H1 (cell line): ENCODE measurements around the gene FTL. TPM values are rescaled to one million over a fixed set of nuclear protein-coding genes. Genes with fewer than 3 reads are reported as not detected.

Experiments used
- CTCF ChIA-PET: fragments of 300-600 bp; sonication (Branson Sonifier 250); formaldehyde crosslinking; loops from one replicate; lab custom pipeline; 2021; ENCODE audit not compliant: partially characterized antibody; lab: Charles Lee
- POLR2A ChIA-PET: fragments of 300-600 bp; sonication (Branson Sonifier 250); formaldehyde crosslinking; loops from one replicate; lab custom pipeline; 2021; ENCODE audit warnings: inconsistent platforms; ENCODE audit not compliant: partially characterized antibody; lab: Charles Lee
- DNase-seq, 2 experiments: peaks; one replicate each; pipeline versions ENCODE4 v3.0.0 to v3.0.0-alpha.2; 2010 to 2022; ENCODE audit warnings: low spot score in 2 of 2, low read depth in 1 of 2, mixed read lengths in 1 of 2
- FAIRE-seq: peaks from 2 replicates; lab custom pipeline; 2011; peaks lifted over from hg19 to GRCh38; lab: Jason Lieb, UNC
- H2AFZ ChIP-seq: 2 replicates; pipeline ENCODE4 v1.8.1; 2012; ENCODE audit warnings: low read length, inconsistent platforms
- H2AK5ac ChIP-seq: 2 replicates; pipeline ENCODE4 v1.6.1; 2013; ENCODE audit warnings: low read depth, low read length
- H2BK120ac ChIP-seq: replicated peaks from 2 replicates; pipeline ENCODE3; 2013; ENCODE audit warnings: low read depth, low read length, inconsistent platforms
- H2BK12ac ChIP-seq: 2 replicates; pipeline ENCODE4 v1.6.1; 2013; ENCODE audit warnings: low read depth, low read length
- H2BK15ac ChIP-seq: 2 replicates; pipeline ENCODE4 v1.6.1; 2013; ENCODE audit warnings: low read length
- H2BK20ac ChIP-seq: 2 replicates; pipeline ENCODE4 v1.6.1; 2013; ENCODE audit warnings: low read length
- H2BK5ac ChIP-seq: 2 replicates; pipeline ENCODE4 v1.6.1; 2013; ENCODE audit warnings: low read depth, low read length
- H3K14ac ChIP-seq: 2 replicates; pipeline ENCODE4 v1.6.1; 2013; ENCODE audit warnings: inconsistent platforms; ENCODE audit not compliant: insufficient read length
- H3K18ac ChIP-seq: 2 replicates; pipeline ENCODE4 v1.6.1; 2013; ENCODE audit warnings: low read length; ENCODE audit errors: extremely low read depth
- H3K23ac ChIP-seq: 2 replicates; pipeline ENCODE4 v1.6.1; 2013; ENCODE audit warnings: inconsistent platforms; ENCODE audit not compliant: insufficient read length
- H3K23me2 ChIP-seq: 2 replicates; pipeline ENCODE4 v1.6.1; 2013; ENCODE audit warnings: low read depth, low read length
- H3K27ac ChIP-seq: 2 replicates; pipeline ENCODE4 v1.6.1; 2011; ENCODE audit warnings: low read depth, low read length, inconsistent platforms
- H3K27me3 ChIP-seq, 4 experiments: replicated peaks in 1 of 4; 1 replicate in 1 of 4; 2 replicates in 3 of 4; pipeline versions ENCODE4 v1.6.1 to v1.8.1; 2011 to 2013; ENCODE audit warnings: low read length in 3 of 4, mild to moderate bottlenecking in 3 of 4, inconsistent platforms in 2 of 4, mixed read lengths in 2 of 4, moderate library complexity in 1 of 4; ENCODE audit not compliant: control insufficient read depth in 3 of 4, insufficient read depth in 3 of 4; ENCODE audit errors: extremely low read depth in 1 of 4
- H3K36me3 ChIP-seq, 4 experiments: 2 replicates each; pipeline versions ENCODE4 v1.6.1 to v1.8.1; 2011 to 2013; ENCODE audit warnings: mild to moderate bottlenecking in 4 of 4, low read length in 3 of 4, moderate library complexity in 2 of 4, control low read depth in 1 of 4, inconsistent platforms in 1 of 4; ENCODE audit not compliant: insufficient read depth in 4 of 4, control insufficient read depth in 2 of 4
- H3K4ac ChIP-seq: replicated peaks from 2 replicates; pipeline ENCODE3; 2013; ENCODE audit warnings: low read length, low read depth, mixed read lengths, inconsistent platforms; ENCODE audit not compliant: insufficient read length
- H3K4me1 ChIP-seq, 4 experiments: replicated peaks in 1 of 4; 1 replicate in 1 of 4; 2 replicates in 3 of 4; pipeline versions ENCODE4 v1.6.1 to v1.8.1; 2011 to 2013; ENCODE audit warnings: low read length in 3 of 4, inconsistent platforms in 2 of 4, mixed read lengths in 1 of 4; ENCODE audit not compliant: insufficient read depth in 4 of 4, control insufficient read depth in 3 of 4
- H3K4me2 ChIP-seq, 2 experiments: 2 replicates each; pipeline versions ENCODE4 v1.6.1 to v1.8.1; 2011 to 2013; ENCODE audit warnings: low read depth in 2 of 2, low read length in 2 of 2, control low read depth in 1 of 2, inconsistent platforms in 1 of 2, mild to moderate bottlenecking in 1 of 2; ENCODE audit not compliant: insufficient read depth in 1 of 2
- H3K4me3 ChIP-seq, 4 experiments: fragments of 200-600, 300-600 bp in 1 of 4; sonication (generic), shearing (Covaris generic), sonication (Bioruptor Twin) in 1 of 4; 2 replicates each; pipeline versions ENCODE4 v1.5.1 to v1.8.1; 2011 to 2016; ENCODE audit warnings: low read length in 4 of 4, low read depth in 3 of 4, control low read depth in 2 of 4, inconsistent platforms in 2 of 4, mild to moderate bottlenecking in 2 of 4, mixed read lengths in 1 of 4, moderate library complexity in 1 of 4; ENCODE audit not compliant: insufficient read depth in 2 of 4; ENCODE audit errors: extremely low read depth in 1 of 4
- H3K56ac ChIP-seq: replicated peaks from 2 replicates; pipeline ENCODE3; 2013; ENCODE audit warnings: low read depth, mild to moderate bottlenecking, mixed read lengths, low read length, inconsistent platforms; ENCODE audit not compliant: insufficient read length
- H3K79me1 ChIP-seq: 2 replicates; pipeline ENCODE4 v1.6.1; 2013; ENCODE audit warnings: low read depth, low read length, control low read depth
- H3K79me2 ChIP-seq, 2 experiments: 2 replicates each; pipeline versions ENCODE4 v1.6.1 to v1.8.1; 2012 to 2013; ENCODE audit warnings: low read length in 2 of 2, mild to moderate bottlenecking in 2 of 2, inconsistent platforms in 1 of 2; ENCODE audit not compliant: insufficient read depth in 2 of 2, control insufficient read depth in 1 of 2
- H3K9ac ChIP-seq, 4 experiments: replicated peaks in 1 of 4; 1 replicate in 1 of 4; 2 replicates in 3 of 4; pipeline versions ENCODE4 v1.6.1 to v1.8.1; 2011 to 2013; ENCODE audit warnings: low read depth in 3 of 4, low read length in 3 of 4, control low read depth in 2 of 4, mild to moderate bottlenecking in 2 of 4, moderate library complexity in 2 of 4, inconsistent platforms in 1 of 4; ENCODE audit errors: extremely low read depth in 1 of 4
- H3K9me3 ChIP-seq, 2 experiments: 2 replicates each; pipeline versions ENCODE4 v1.6.1 to v1.8.1; 2012 to 2013; ENCODE audit warnings: mild to moderate bottlenecking in 2 of 2, moderate library complexity in 2 of 2, control low read depth in 1 of 2, inconsistent platforms in 1 of 2, low read depth in 1 of 2, low read length in 1 of 2, mixed read lengths in 1 of 2; ENCODE audit not compliant: insufficient read depth in 2 of 2
- H4K20me1 ChIP-seq, 2 experiments: replicated peaks in 1 of 2; 2 replicates each; pipeline versions ENCODE3 to v1.8.1; 2011 to 2013; ENCODE audit warnings: inconsistent platforms in 2 of 2, low read length in 2 of 2, mild to moderate bottlenecking in 1 of 2; ENCODE audit not compliant: insufficient read depth in 2 of 2, control insufficient read depth in 1 of 2
- H4K5ac ChIP-seq: 2 replicates; pipeline ENCODE4 v1.6.1; 2013; ENCODE audit warnings: low read length, low read depth, mixed read lengths, inconsistent platforms; ENCODE audit not compliant: insufficient read length
- H4K8ac ChIP-seq: 2 replicates; pipeline ENCODE4 v1.8.0; 2013; ENCODE audit warnings: mild to moderate bottlenecking, moderate library complexity, low read length, inconsistent platforms; ENCODE audit not compliant: insufficient read depth; ENCODE audit errors: extremely low read depth
- H4K91ac ChIP-seq: replicated peaks from 2 replicates; pipeline ENCODE3; 2013; ENCODE audit warnings: low read length, mixed read lengths, inconsistent platforms; ENCODE audit not compliant: insufficient read length
- ATF3 ChIP-seq: IDR thresholded peaks from 2 replicates; pipeline ENCODE4 v1.6.1; 2011; ENCODE audit warnings: low read depth, mild to moderate bottlenecking, low read length; ENCODE audit not compliant: insufficient read depth
- CREB1 ChIP-seq: IDR thresholded peaks from 2 replicates; pipeline ENCODE4 v1.6.1; 2012; ENCODE audit warnings: inconsistent platforms
- SIX5 ChIP-seq: IDR thresholded peaks from 2 replicates; pipeline ENCODE4 v1.6.1; 2011; ENCODE audit warnings: mild to moderate bottlenecking, low read depth, low read length
- SP2 ChIP-seq: IDR thresholded peaks from 2 replicates; pipeline ENCODE4 v1.6.1; 2012; ENCODE audit warnings: mild to moderate bottlenecking, low read length, inconsistent platforms
- SP4 ChIP-seq: IDR thresholded peaks from 2 replicates; pipeline ENCODE4 v1.6.1; 2012; ENCODE audit warnings: low read length, inconsistent platforms
- WGBS, 2 experiments: shearing (Covaris generic) in 1 of 2; methylation state at CpG; one replicate each; pipeline versions ENCODE4 v1.1.6 to v1.1.7; 2013 to 2015; ENCODE audit warnings: low lambda C conversion rate in 2 of 2, mixed read lengths in 2 of 2, inconsistent platforms in 1 of 2, low coverage in 1 of 2, missing lambda C conversion rate in 1 of 2; ENCODE audit not compliant: insufficient replicate concordance in 2 of 2, insufficient coverage in 1 of 2, insufficient read length in 1 of 2; ENCODE audit errors: extremely low coverage in 1 of 2, missing lambda C conversion rate in 1 of 2; 5-methylcytosine and 5-hydroxymethylcytosine counted together
- polyA plus RNA-seq, 7 experiments: library from polyadenylated mRNA; depleted of rRNA in 3 of 7; stranded (reverse) in 5 of 7; unstranded in 2 of 7; fragments of >200 nt in 5 of 7; fragments of 200-250 nt in 2 of 7; gene quantifications; 1 replicate in 5 of 7; 2 replicates in 1 of 7; 4 replicates in 1 of 7; pipeline versions ENCODE4 v1.2.1 to v1.2.3, GENCODE V29; 2011 to 2013; ENCODE audit warnings: missing spikeins in 2 of 7, mixed read lengths in 2 of 7
- total RNA-seq: library from RNA; stranded (reverse); fragmentation: NEBNext Ultra II Directional; extraction: Animal tissue kit (Norgen Biotek cat#: 25700); gene quantifications from 2 replicates; pipeline ENCODE4 v1.2.1, GENCODE V29; 2021

The FTL gene
- total and polyA plus RNA-seq, 2 of the 8 experiments (the other 6 are each of a cell fraction or from before 2014, with no cell fraction given) = 1,751 to 2,427 TPM

- H3K79me1 ChIP-seq = no peaks in the 10 kb centered on the region
Observed at GRCh38 chr19:48918801-48919247, 46.3 kb upstream of the FTL start.

More at GRCh38 chr19:48918801-48919247, 46.3 kb upstream of the FTL start:
- H3K79me2 ChIP-seq = no peaks in the 10 kb centered on the region
- 0 out of 2 replicates have a peak overlapping the region, but pooled peaks have one; percentile 30 for H2BK5ac ChIP-seq
- no peak overlapping the region for H2BK20ac ChIP-seq
- no peak overlapping the region for H3K9ac ChIP-seq
- no peak overlapping the region for H2BK12ac ChIP-seq
- H3K4ac ChIP-seq = no peak overlapping the region
- H3K14ac ChIP-seq = no peak overlapping the region
- H3K56ac ChIP-seq = no peak overlapping the region
- no peak overlapping the region for H3K4me3 ChIP-seq
- H3K36me3 ChIP-seq = peaks cover 2 to 49% (median 18%) of the 10 kb centered on the region in 4 experiments; a peak in 7 of 8 replicates
- no peak overlapping the region for H2BK120ac ChIP-seq
- FAIRE-seq = peak; percentile 66
- no peak overlapping the region for H3K18ac ChIP-seq
- no peak overlapping the region for H3K23ac ChIP-seq
- no peak overlapping the region for H3K4me2 ChIP-seq
- no peak overlapping the region for H2BK15ac ChIP-seq
- 82% methylated on average over 18 of the region's 18 CpGs; no CpG with 5 or more reads in 1 of the 2 experiments for whole genome bisulfite sequencing, 2 experiments
- no peaks in the 10 kb centered on the region; the same call in 1 of the 2 replicates for H3K23me2 ChIP-seq
- ChIA-PET CTCF (interaction anchor here (0.7 to 1.6 kb wide), 8 partner anchors 12 to 76 kb away, joined by 3 to 7 read pairs (median 3); partner anchors contain the start of genes DHDH, NUCB1 and RUVBL2), POLR2A (interaction anchor here (0.6 to 2.3 kb wide), 7 partner anchors 19 to 267 kb away, joined by 3 to 16 read pairs (median 3); partner anchors contain the start of genes NUCB1 and PPP1R15A)
- H3K9me3 ChIP-seq = no peaks in the 10 kb centered on the region
- DNase-seq = peak; percentile 47 to 79
- no peak overlapping the region for H4K5ac ChIP-seq
- 0 out of 2 replicates have a peak overlapping the region, but pooled peaks have one; percentile 19 for H4K8ac ChIP-seq
- H2AFZ ChIP-seq = no peak overlapping the region
- H4K91ac ChIP-seq = no peak overlapping the region
- TF ChIP-seq CREB1 = peak; percentile 16; the same call in 1 of the 2 replicates
- no peak for TF ChIP-seq SP4
- no peak for TF ChIP-seq SP2
- TF ChIP-seq SIX5 = peak; percentile 98
- peak; percentile 55 for TF ChIP-seq ATF3
- no peak overlapping the region for H3K27ac ChIP-seq
- peaks cover 0 to 7% of the 10 kb centered on the region in 2 experiments for H4K20me1 ChIP-seq
- no peak overlapping the region for H2AK5ac ChIP-seq
- H3K27me3 ChIP-seq = no peaks in the 10 kb centered on the region
- no peaks in the 10 kb centered on the region for H3K4me1 ChIP-seq
